ENCODE data around the gene PAQR9. TPM values are rescaled to one million over a fixed set of nuclear protein-coding genes. Genes with fewer than 3 reads are reported as not detected.

Gene PAQR9
- total RNA-seq, 6 donors from 2014 or later = not detected

GRCh38 chr3:142999881-143000280, 36.4 kb upstream of the PAQR9 start:
- ATAC-seq (ENCODE audit: low FRiP score in 2 of 2) = no peak
- TF ChIP-seq POLR2A (IDR thresholded peaks at IDR 0.05) (no peak), EP300 (IDR thresholded peaks at IDR 0.05) (no peak), POLR2AphosphoS5 (IDR thresholded peaks at IDR 0.05) (no peak)
- TF ChIP-seq, protein P1, sequence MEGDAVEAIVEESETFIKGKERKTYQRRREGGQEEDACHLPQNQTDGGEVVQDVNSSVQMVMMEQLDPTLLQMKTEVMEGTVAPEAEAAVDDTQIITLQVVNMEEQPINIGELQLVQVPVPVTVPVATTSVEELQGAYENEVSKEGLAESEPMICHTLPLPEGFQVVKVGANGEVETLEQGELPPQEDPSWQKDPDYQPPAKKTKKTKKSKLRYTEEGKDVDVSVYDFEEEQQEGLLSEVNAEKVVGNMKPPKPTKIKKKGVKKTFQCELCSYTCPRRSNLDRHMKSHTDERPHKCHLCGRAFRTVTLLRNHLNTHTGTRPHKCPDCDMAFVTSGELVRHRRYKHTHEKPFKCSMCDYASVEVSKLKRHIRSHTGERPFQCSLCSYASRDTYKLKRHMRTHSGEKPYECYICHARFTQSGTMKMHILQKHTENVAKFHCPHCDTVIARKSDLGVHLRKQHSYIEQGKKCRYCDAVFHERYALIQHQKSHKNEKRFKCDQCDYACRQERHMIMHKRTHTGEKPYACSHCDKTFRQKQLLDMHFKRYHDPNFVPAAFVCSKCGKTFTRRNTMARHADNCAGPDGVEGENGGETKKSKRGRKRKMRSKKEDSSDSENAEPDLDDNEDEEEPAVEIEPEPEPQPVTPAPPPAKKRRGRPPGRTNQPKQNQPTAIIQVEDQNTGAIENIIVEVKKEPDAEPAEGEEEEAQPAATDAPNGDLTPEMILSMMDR (IDR thresholded peaks at IDR 0.05) = no peak
- no peaks in the 10 kb centered on the region for H3K36me3 ChIP-seq
- peak overlapping the region in 1 of 4 donors; percentile 75 for H3K4me3 ChIP-seq
- no peaks in the 10 kb centered on the region for H3K27me3 ChIP-seq
- H3K4me1 ChIP-seq = peaks cover 12 to 41% (median 27%) of the 10 kb centered on the region in 4 donors
- peak overlapping the region in 1 of 4 donors; percentile 97 for H3K27ac ChIP-seq
- no peaks in the 10 kb centered on the region for H3K9me3 ChIP-seq
- 80 to 81% methylated on average over 4 of the region's 4 CpGs for WGBS, 2 donors
- DNase-seq = no peak

DNA sequence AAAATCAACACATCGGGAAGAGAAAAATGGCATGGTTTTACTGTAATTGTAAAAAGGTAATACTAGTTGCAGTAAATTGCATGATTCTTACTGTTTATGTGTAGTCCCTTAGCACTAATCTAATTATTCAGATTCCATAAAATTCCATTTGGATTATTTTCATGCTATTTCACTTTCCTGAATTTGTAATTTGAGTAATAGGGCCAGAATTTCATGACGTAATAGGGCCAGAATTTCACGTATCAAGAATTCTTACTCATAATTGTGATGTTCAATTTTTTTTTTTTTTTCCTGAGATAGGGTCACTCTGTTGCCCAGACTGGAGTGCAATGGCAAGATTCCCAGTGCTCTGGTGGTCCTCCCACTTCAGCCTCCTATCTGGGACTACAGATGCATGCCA, 35.0 kb upstream of the PAQR9 start:
- Histone ChIP-seq H3K4me1 (peaks cover 16 to 36% (median 19%) of the 10 kb centered on the region in 4 donors), H3K27me3 (no peaks in the 10 kb centered on the region), H3K36me3 (no peaks in the 10 kb centered on the region), H3K9me3 (no peaks in the 10 kb centered on the region), H3K27ac (no peak overlapping the region), H3K4me3 (no peak overlapping the region)
- DNase-seq (no peak), ATAC-seq (ENCODE audit: low FRiP score in 2 of 2) (no peak)
- 78 to 87% methylated on average over 3 of the region's 3 CpGs for WGBS, 2 donors
- TF ChIP-seq POLR2AphosphoS5 (IDR thresholded peaks at IDR 0.05) (no peak), POLR2A (IDR thresholded peaks at IDR 0.05) (no peak), EP300 (IDR thresholded peaks at IDR 0.05) (no peak)
- TF ChIP-seq, protein P1 (IDR thresholded peaks at IDR 0.05) = no peak

GRCh38 chr3:142997330-142997729, 33.9 kb upstream of the PAQR9 start:
- ATAC-seq (ENCODE audit: low FRiP score in 2 of 2) (no peak), DNase-seq (peak in 1 of 2 donors; percentile 35)
- TF ChIP-seq EP300 (IDR thresholded peaks at IDR 0.05) = no peak
- TF ChIP-seq POLR2AphosphoS5 (IDR thresholded peaks at IDR 0.05) = no peak
- no peak for TF ChIP-seq POLR2A (IDR thresholded peaks at IDR 0.05)
- TF ChIP-seq, protein P1 (IDR thresholded peaks at IDR 0.05) = no peak
- H3K9me3 ChIP-seq = no peaks in the 10 kb centered on the region
- no peak overlapping the region for H3K27ac ChIP-seq
- WGBS, 2 donors = 31 to 32% methylated on average over 2 of the region's 2 CpGs
- no peaks in the 10 kb centered on the region for H3K36me3 ChIP-seq
- H3K27me3 ChIP-seq = no peaks in the 10 kb centered on the region
- H3K4me1 ChIP-seq = peaks cover 7 to 25% (median 10%) of the 10 kb centered on the region in 4 donors
- no peak overlapping the region for H3K4me3 ChIP-seq

- no peaks in the 10 kb centered on the region for H3K27me3 ChIP-seq
- no peak overlapping the region for H3K27ac ChIP-seq
- DNase-seq = peak in 1 of 2 donors; percentile 65
- peaks cover 0 to 7% (median 3%) of the 10 kb centered on the region in 4 donors for H3K4me1 ChIP-seq
- no peaks in the 10 kb centered on the region for H3K9me3 ChIP-seq
- H3K36me3 ChIP-seq = no peaks in the 10 kb centered on the region
- no peak overlapping the region for H3K4me3 ChIP-seq
- WGBS, 2 donors = 8 to 9% methylated on average over 4 of the region's 4 CpGs
- TF ChIP-seq POLR2AphosphoS5 (IDR thresholded peaks at IDR 0.05) (no peak), EP300 (IDR thresholded peaks at IDR 0.05) (no peak), POLR2A (IDR thresholded peaks at IDR 0.05) (no peak)
- TF ChIP-seq, protein P1 (IDR thresholded peaks at IDR 0.05) = peak; percentile 33 to 59 (median 48)
- ATAC-seq (ENCODE audit: low FRiP score in 2 of 2) = peak in 1 of 2 donors; percentile 82
Observed at GRCh38 chr3:142993958-142994442, 30.5 kb upstream of the PAQR9 start.

DNA sequence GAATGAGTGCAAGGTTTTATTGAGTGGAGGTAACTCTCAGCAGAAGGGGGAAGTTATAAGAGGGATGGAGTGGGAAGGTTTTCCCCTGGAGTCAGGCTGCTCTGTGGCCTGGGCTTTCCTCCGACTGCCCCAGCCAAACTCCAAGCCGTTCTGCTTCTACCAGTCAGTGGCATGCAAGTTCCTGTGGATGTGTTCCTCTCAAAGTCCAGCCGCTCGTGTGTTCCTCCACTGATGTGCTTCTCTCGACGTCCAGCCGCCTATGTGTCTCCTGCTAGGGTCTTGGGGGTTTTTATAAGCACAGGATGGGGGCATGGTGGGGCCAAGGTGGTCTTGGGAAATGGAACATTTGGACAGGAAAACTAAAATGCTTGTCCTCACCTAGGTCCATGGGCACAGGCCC, 28.8 kb upstream of the PAQR9 start:
- Histone ChIP-seq H3K9me3 (no peaks in the 10 kb centered on the region), H3K36me3 (no peaks in the 10 kb centered on the region), H3K27me3 (no peaks in the 10 kb centered on the region), H3K27ac (no peak overlapping the region), H3K4me3 (no peak overlapping the region), H3K4me1 (peaks cover 0 to 7% (median 3%) of the 10 kb centered on the region in 4 donors)
- TF ChIP-seq, protein P1 (IDR thresholded peaks at IDR 0.05) = no peak
- no peak for TF ChIP-seq EP300 (IDR thresholded peaks at IDR 0.05)
- TF ChIP-seq POLR2AphosphoS5 (IDR thresholded peaks at IDR 0.05) = no peak
- no peak for TF ChIP-seq POLR2A (IDR thresholded peaks at IDR 0.05)
- ATAC-seq (ENCODE audit: low FRiP score in 2 of 2) (no peak), DNase-seq (no peak)
- whole genome bisulfite sequencing, 2 donors = 81 to 89% methylated on average over 7 of the region's 7 CpGs

Measured in upper lobe of left lung (tissue), 6 donors.